ENCODE data around the gene CCR9. TPM values are rescaled to one million over a fixed set of nuclear protein-coding genes. Genes with fewer than 3 reads are reported as not detected.
"Not testable (repeated sequence)": the region's sequence is repeated elsewhere in the genome, so short reads cannot be mapped to it uniquely, and the experiment has no call there.

Gene CCR9
- total RNA-seq, 2 experiments from 2014 or later, result 0.20 TPM

DNA sequence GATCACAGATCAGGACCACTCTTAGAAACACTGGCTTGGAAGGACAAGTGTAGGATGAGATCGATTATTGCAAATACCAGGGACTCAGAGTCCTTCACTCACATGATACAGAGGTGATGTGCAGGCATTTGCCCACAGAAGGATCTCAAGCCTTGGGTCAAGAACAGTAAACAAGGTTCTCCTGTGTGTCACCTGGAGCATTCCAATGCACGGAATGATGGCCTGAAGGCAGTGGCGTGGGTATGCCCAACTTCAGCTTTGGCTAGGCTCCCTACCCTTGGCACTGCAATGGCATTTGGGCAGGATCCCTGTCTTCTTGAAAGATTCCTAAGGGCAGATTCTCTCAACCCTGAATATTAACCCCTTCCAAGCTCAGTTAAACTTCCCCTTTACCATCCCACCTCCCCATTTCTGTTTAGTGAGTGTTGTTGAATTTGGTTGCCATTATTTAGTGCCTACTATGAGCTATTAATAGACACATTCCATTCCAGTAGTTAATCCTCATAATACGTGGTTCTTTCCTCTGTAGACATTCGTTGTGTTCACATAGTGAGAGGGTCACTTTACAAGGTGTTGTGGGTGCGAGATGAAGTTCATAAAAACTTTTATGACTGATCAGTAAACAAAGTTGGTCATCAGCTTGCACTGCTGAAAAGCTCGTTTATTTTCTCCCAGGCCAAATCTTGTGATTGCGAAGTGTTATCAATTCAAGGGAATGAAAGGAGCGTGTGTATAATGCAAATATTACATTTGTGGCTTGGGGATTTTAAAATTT is 43.3 kb upstream of the CCR9 start:
- DNase-seq (no peak), ATAC-seq (no peak)
- intact Hi-C loops (cut with micrococcal nuclease), result loop anchor here (5.0 kb wide), 1 partner anchor 81 kb away; no protein-coding TSS in a partner anchor

DNA sequence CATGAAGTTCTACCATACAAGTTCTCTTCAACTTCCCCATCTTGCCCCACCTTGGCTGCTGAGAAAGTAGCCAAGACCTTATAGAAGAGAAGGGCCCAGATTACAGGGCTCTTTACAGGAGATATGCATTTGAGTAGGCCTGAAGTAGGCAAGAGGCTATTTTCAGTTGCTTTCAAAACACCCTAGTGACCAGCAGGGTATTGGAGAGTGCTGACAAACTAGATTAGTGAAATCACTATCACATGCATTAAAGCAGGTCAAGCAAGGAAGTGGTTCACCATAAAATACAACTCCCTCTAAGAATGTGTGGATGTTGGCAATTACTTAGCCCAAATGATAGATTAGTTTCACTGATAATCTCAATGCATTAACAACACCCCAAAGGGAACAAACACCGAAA is 41.7 kb upstream of the CCR9 start:
- H3K36me3 Mint-ChIP-seq (ENCODE audit: low read depth), result no peaks in the 10 kb centered on the region
- DNase-seq, result no peak
- no peak overlapping the region for H3K4me3 Mint-ChIP-seq
- peaks cover 2% of the 10 kb centered on the region for H3K27me3 Mint-ChIP-seq
- H3K9me3 Mint-ChIP-seq, result no peaks in the 10 kb centered on the region
- H3K27ac Mint-ChIP-seq, result no peak overlapping the region
- ATAC-seq, result no peak
- CTCF ChIA-PET, result interaction anchor here (1.6 kb wide), 1 partner anchor 85 kb away, joined by 4 read pairs; no protein-coding TSS in a partner anchor
- TF ChIP-seq, protein P1, sequence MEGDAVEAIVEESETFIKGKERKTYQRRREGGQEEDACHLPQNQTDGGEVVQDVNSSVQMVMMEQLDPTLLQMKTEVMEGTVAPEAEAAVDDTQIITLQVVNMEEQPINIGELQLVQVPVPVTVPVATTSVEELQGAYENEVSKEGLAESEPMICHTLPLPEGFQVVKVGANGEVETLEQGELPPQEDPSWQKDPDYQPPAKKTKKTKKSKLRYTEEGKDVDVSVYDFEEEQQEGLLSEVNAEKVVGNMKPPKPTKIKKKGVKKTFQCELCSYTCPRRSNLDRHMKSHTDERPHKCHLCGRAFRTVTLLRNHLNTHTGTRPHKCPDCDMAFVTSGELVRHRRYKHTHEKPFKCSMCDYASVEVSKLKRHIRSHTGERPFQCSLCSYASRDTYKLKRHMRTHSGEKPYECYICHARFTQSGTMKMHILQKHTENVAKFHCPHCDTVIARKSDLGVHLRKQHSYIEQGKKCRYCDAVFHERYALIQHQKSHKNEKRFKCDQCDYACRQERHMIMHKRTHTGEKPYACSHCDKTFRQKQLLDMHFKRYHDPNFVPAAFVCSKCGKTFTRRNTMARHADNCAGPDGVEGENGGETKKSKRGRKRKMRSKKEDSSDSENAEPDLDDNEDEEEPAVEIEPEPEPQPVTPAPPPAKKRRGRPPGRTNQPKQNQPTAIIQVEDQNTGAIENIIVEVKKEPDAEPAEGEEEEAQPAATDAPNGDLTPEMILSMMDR (IDR thresholded peaks at IDR 0.05), result no peak
- POLR2A ChIA-PET, result no interaction called here
- intact Hi-C loops (cut with micrococcal nuclease), result loop anchor here (5.0 kb wide), 1 partner anchor 82 kb away; no protein-coding TSS in a partner anchor
- peaks cover 15% of the 10 kb centered on the region for H3K4me1 Mint-ChIP-seq (ENCODE audit: low read depth)

More for the DNA sequence above, 43.3 kb upstream of the CCR9 start:
- H3K27me3 Mint-ChIP-seq, result no peaks in the 10 kb centered on the region
- peak overlapping the region; percentile 90 for H3K4me3 Mint-ChIP-seq
- no peaks in the 10 kb centered on the region for H3K36me3 Mint-ChIP-seq (ENCODE audit: low read depth)
- H3K27ac Mint-ChIP-seq, result no peak overlapping the region
- H3K4me1 Mint-ChIP-seq (ENCODE audit: low read depth), result peaks cover 15% of the 10 kb centered on the region
- CTCF ChIA-PET, result interaction anchor here (0.9 to 2.0 kb wide), 6 partner anchors 8 to 236 kb away, joined by 3 to 11 read pairs (median 4); no protein-coding TSS in a partner anchor
- H3K9me3 Mint-ChIP-seq, result no peaks in the 10 kb centered on the region
- TF ChIP-seq, protein P1 (IDR thresholded peaks at IDR 0.05), result no peak
- POLR2A ChIA-PET, result interaction anchor here (0.6 to 0.7 kb wide), 2 partner anchors 10 to 175 kb away, joined by 3 read pairs; no protein-coding TSS in a partner anchor

DNA sequence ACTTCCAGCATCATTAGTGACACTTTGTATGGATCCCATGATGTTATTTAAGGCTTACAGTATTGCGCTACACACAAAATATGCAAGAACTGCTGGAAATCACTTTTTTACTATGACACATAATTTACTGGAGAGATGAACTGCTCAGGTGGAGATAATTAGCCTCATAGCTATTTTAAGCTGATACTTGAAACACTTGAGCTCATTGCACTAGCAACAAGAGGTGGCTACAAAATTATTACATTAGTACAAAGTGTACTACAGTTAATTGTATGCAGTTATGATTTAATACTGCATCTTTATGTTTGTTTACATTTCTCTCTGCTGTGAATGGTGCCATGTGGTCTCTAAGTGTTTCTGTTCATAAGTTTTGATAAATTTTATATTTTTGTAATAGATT is 38.0 kb upstream of the CCR9 start:
- ChIA-PET POLR2A (no interaction called here), CTCF (no interaction called here)
- no peak overlapping the region for H3K4me3 Mint-ChIP-seq
- no peak for ATAC-seq
- intact Hi-C loops (cut with micrococcal nuclease), result no loop called here
- DNase-seq, result no peak
- no peaks in the 10 kb centered on the region for H3K9me3 Mint-ChIP-seq
- TF ChIP-seq, protein P1 (IDR thresholded peaks at IDR 0.05), result no peak
- peaks cover 11% of the 10 kb centered on the region for H3K27me3 Mint-ChIP-seq
- H3K4me1 Mint-ChIP-seq (ENCODE audit: low read depth), result peaks cover 4% of the 10 kb centered on the region
- no peaks in the 10 kb centered on the region for H3K36me3 Mint-ChIP-seq (ENCODE audit: low read depth)
- no peak overlapping the region for H3K27ac Mint-ChIP-seq

DNA sequence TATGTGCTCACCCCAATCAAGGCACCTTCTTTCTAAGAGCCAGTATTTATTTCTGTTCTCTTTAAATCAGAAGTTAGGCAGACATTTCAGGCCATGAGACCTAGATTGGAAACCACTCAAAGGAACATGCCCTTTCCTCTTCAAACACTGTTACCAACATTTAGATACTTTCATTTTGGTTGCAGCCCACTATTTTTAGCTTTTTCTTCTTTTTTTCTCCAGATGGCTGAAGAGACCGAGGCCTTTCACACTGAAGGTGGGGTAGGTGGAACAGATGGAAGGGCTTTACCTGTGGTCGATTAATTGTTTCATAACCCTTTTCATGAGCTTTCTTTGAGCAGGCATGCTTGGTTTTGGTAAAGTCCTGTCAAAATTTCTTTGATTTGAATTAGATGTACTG is 33.5 kb upstream of the CCR9 start:
- DNase-seq (no peak), ATAC-seq (no peak)
- Mint-ChIP-seq H3K36me3 (ENCODE audit: low read depth) (no peaks in the 10 kb centered on the region), H3K4me1 (ENCODE audit: low read depth) (peaks cover 16% of the 10 kb centered on the region), H3K9me3 (peaks cover 2% of the 10 kb centered on the region), H3K4me3 (no peak overlapping the region), H3K27me3 (peaks cover 31% of the 10 kb centered on the region), H3K27ac (no peak overlapping the region)
- POLR2A ChIA-PET, result interaction anchor here (0.6 to 1.4 kb wide), 2 partner anchors 52 to 134 kb away, joined by 3 read pairs; no protein-coding TSS in a partner anchor
- TF ChIP-seq, protein P1 (IDR thresholded peaks at IDR 0.05), result no peak
- CTCF ChIA-PET, result interaction anchor here (1.2 kb wide), 1 partner anchor 10 kb away, joined by 3 read pairs; no protein-coding TSS in a partner anchor
- intact Hi-C loops (cut with micrococcal nuclease), result no loop called here

DNA sequence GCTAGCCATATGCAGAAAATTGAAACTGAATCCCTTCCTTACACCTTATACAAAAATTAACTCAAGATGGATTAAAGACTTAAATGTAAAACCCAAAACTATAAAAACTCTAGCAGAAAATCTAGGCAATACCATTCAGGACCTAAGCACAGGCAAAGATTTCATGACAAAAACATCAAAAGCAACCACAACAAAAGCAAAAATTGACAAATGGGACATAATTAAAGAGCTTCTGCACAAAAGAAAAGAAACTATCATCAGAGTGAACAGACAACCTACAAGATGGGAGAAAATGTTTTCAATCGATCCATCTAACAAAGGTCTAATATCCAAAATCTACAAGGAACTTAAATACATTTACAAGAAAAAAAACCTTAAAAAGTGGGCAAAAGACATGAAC is 30.0 kb upstream of the CCR9 start:
- H3K4me3 Mint-ChIP-seq; H3K9me3 Mint-ChIP-seq; ATAC-seq; H3K36me3 Mint-ChIP-seq (ENCODE audit: low read depth); DNase-seq; intact Hi-C loops (cut with micrococcal nuclease); H3K27ac Mint-ChIP-seq; POLR2A ChIA-PET: not testable (repeated sequence)
- peaks cover 26% of the 10 kb centered on the region for H3K4me1 Mint-ChIP-seq (ENCODE audit: low read depth)
- H3K27me3 Mint-ChIP-seq, result peaks cover 30% of the 10 kb centered on the region
- CTCF ChIA-PET, result interaction anchor here (1.1 kb wide), 1 partner anchor 14 kb away, joined by 3 read pairs; the partner anchor contains the start of gene LZTFL1

DNA sequence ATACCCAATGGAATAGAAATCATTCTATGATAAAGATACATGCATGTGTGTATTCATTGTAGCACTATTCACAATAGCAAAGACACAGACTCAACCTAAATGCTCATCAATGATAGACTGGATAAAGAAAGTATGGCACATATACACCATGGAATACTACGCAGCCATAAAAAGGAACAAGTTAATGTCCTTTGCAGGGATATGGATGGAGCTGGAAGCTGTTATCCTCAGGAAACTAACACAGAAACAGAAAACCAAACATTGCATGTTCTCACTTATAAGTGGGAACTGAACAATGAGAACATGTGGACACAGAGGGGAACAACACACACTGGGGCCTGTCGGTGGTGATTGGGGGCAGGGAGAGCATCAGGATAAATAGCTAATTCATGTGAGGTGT is 29.3 kb upstream of the CCR9 start:
- H3K27ac Mint-ChIP-seq; H3K36me3 Mint-ChIP-seq (ENCODE audit: low read depth); intact Hi-C loops (cut with micrococcal nuclease); ATAC-seq; H3K4me3 Mint-ChIP-seq; H3K9me3 Mint-ChIP-seq; DNase-seq; POLR2A ChIA-PET: not testable (repeated sequence)
- CTCF ChIA-PET, result interaction anchor here (1.1 kb wide), 1 partner anchor 15 kb away, joined by 3 read pairs; the partner anchor contains the start of gene LZTFL1
- Mint-ChIP-seq H3K27me3 (peaks cover 34% of the 10 kb centered on the region), H3K4me1 (ENCODE audit: low read depth) (peaks cover 32% of the 10 kb centered on the region)
